ENCODE data around the gene JARID2. TPM values are rescaled to one million over a fixed set of nuclear protein-coding genes. Genes with fewer than 3 reads are reported as not detected.

JARID2 gene
- total and polyA plus RNA-seq, 10 of the 15 experiments (the other 5 are each of a cell fraction or from before 2014, with no cell fraction given), result 4.2 to 21.6 (median 11.7) TPM

GRCh38 chr6:15316754-15317153, 70.9 kb downstream of the JARID2 start (continued):
- no peak for TF ChIP-seq REST (IDR thresholded peaks at IDR 0.05; ENCODE audit: low read depth, low read length)
- TF ChIP-seq USF2 (IDR thresholded peaks at IDR 0.05; ENCODE audit: borderline replicate concordance, low read depth, low read length), result no peak
- TF ChIP-seq ZNF687 (IDR thresholded peaks at IDR 0.05), result no peak
- no peak for TF ChIP-seq ZZZ3 (IDR thresholded peaks at IDR 0.05; ENCODE audit: control insufficient read depth, insufficient read length, low read depth)
- TF ChIP-seq ATF2 (IDR thresholded peaks at IDR 0.05; ENCODE audit: low read length), result no peak
- TF ChIP-seq SUPT20H (IDR thresholded peaks at IDR 0.05; ENCODE audit: borderline replicate concordance, control insufficient read depth, low read depth, low read length), result no peak
